Gastrocnemius medialis (tissue), 4 donors: ENCODE measurements around the gene CYSRT1.

Experiments used
- POLR2A ChIP-seq, 2 donors: fragments of 450-650 bp; IDR thresholded peaks; one replicate each; pipeline ENCODE4 v1.6.1; 2017; ENCODE audit warnings: antibody characterized with exemption in 2 of 2, mild to moderate bottlenecking in 2 of 2, moderate library complexity in 2 of 2
- TF ChIP-seq, protein P1 (sequence below), 5 experiments: fragments of 450-650 bp in 3 of 5; fragments of 200-600 bp in 2 of 5; sonication (generic) in 2 of 5; IDR thresholded peaks in 4 of 5; conservative IDR thresholded peaks in 1 of 5; 1 replicate in 4 of 5; 2 replicates in 1 of 5; pipeline ENCODE4 v1.5.1; 2016 to 2019; ENCODE audit warnings: antibody characterized with exemption in 5 of 5, mild to moderate bottlenecking in 3 of 5, moderate library complexity in 3 of 5

DNA sequence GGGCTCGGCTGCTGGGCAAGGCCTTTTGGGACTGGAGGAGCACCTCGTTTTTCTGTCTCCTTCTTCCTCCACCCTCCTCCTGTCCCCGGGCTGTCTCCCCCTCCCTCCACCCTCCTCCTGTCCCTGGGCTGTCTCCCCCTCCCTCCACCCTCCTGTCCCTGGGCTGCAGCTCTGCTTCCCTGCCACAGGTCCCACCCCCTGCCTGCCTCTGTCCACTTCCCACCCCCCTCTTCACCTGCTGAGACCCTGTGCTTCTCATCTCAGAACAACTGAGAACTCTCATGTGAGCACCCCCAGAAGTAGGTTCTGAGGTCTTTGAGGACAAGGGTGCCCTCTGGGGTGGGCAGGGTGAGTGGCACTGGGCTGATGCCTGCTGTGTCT is 46.7 kb downstream of the CYSRT1 start:
- TF ChIP-seq, protein P1, sequence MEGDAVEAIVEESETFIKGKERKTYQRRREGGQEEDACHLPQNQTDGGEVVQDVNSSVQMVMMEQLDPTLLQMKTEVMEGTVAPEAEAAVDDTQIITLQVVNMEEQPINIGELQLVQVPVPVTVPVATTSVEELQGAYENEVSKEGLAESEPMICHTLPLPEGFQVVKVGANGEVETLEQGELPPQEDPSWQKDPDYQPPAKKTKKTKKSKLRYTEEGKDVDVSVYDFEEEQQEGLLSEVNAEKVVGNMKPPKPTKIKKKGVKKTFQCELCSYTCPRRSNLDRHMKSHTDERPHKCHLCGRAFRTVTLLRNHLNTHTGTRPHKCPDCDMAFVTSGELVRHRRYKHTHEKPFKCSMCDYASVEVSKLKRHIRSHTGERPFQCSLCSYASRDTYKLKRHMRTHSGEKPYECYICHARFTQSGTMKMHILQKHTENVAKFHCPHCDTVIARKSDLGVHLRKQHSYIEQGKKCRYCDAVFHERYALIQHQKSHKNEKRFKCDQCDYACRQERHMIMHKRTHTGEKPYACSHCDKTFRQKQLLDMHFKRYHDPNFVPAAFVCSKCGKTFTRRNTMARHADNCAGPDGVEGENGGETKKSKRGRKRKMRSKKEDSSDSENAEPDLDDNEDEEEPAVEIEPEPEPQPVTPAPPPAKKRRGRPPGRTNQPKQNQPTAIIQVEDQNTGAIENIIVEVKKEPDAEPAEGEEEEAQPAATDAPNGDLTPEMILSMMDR (IDR thresholded peaks at IDR 0.05 in 4 of 5, conservative IDR thresholded peaks at IDR 0.05 in 1 of 5): no peak
- no peak for TF ChIP-seq POLR2A (IDR thresholded peaks at IDR 0.05)
